Stimulated activated CD8-positive, alpha-beta memory T cell treated with anti-CD3 and anti-CD28 coated beads, Interleukin-15, amount 100 ng/mL, for 48 hours (primary cell): Measurements from ENCODE around the gene ME1.
"Not testable (repeated sequence)": the region's sequence is repeated elsewhere in the genome, so short reads cannot be mapped to it uniquely, and the experiment has no call there.

Source experiments
- DNase-seq, 2 donors: peaks; one replicate each; pipeline ENCODE4 v3.0.0-alpha.2; 2020; ENCODE audit warnings: low read depth in 2 of 2

The ME1 gene

DNA sequence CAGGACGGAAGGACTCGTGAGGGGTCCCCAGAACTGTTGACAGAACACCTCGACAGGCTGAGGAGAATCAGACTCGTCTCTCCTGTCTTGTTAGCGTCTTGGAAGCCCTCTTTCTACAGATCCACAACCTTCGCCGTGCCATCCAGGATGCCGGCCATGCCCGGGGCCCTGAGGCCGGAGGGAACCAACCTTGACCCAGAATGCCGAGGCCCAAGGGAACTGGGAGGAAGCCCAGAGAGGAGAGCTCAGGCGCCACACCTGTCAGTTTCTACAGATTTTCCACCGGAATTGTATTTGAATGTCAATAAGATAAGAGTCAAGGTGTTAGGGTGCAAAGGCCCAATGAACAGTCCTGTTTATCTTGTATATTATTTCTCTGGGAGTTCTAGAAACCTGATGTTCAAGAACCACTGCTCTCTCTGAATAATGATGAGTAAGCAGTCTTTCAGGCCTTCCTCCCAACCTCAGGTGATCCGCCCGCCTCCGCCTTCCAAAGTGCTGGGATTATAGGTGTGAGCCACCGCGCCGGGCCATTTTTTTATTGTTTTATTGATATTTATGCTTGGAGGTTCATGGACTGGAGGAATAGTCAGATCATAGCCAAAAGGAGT lies 799 bp upstream of the ME1 start:
- DNase-seq, result no peak

GRCh38 chr6:83429857-83430610 lies 817 bp downstream of the ME1 start:
- DNase-seq, result no peak

DNA sequence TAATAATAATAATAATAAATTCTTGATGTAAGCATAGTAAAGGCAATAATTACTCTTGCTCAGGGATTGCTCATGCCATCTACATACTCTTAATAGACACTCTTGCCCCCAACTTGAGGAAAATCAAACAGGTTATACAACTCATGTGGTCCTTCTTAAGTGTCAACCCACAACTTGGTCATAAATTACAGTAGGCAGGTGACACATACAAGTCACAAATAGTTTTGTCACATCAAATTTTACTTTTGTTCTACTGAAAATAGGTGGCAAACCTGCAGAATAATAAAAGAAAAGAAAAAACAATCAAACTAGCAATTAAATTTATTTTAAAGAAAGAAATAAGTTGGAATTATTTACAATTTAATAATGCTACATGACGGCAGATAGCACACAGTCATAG lies 1.6 kb downstream of the ME1 start:
- DNase-seq, result no peak

GRCh38 chr6:83424392-83425018 lies 6.3 kb downstream of the ME1 start:
- DNase-seq, result no peak

- no peak for DNase-seq
Observed at GRCh38 chr6:83417880-83418663, 12.8 kb downstream of the ME1 start.

GRCh38 chr6:83413068-83413467 lies 17.8 kb downstream of the ME1 start:
- no peak for DNase-seq

- no peak for DNase-seq
Observed at GRCh38 chr6:83411731-83412130, 19.1 kb downstream of the ME1 start.

DNA sequence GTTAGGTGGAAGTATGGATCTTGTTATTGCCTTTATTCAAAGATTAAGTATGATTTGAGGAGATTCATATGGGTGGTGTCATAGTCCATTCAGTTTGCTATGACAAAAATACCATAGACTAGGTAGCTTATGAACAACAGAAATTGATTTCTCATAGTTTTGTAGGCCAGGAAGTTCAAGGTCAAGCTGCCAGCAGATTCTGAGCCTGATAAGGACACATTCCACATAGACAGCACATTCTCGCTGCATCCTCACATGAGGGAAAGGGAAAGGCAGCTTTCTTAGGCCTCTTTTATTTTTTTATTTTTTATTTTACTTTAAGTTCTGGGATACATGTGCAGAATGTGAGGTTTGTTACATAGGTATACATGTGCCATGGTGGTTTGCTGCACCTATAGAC lies 27.7 kb downstream of the ME1 start:
- DNase-seq, result no peak

GRCh38 chr6:83389606-83390005 lies 41.2 kb downstream of the ME1 start:
- no peak for DNase-seq

- DNase-seq, result no peak
Observed at GRCh38 chr6:83385473-83385872, 45.4 kb downstream of the ME1 start.

- no peak for DNase-seq
Observed at GRCh38 chr6:83384751-83385150, 46.1 kb downstream of the ME1 start.

DNA sequence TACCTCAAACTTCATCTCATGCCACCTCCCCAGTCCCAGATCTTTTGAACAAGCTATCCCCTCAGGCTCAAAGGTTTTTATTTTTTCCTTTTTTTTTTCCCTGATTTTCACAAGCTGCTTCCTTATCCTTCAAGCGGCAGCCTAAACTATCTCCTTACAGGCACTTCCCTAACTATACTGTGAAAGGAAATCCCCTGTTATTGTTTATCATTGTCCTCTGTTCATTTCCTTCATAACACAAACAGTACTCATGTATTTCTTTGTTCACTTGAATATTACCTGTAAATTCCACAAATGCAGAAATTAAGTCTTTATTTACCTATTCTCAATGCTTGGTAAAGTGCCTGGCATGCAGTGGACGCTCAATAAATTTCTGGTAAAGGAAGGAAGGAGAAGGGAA lies 48.9 kb downstream of the ME1 start:
- no peak for DNase-seq

- no peak for DNase-seq
Observed at GRCh38 chr6:83378621-83379388, 52.0 kb downstream of the ME1 start.

DNA sequence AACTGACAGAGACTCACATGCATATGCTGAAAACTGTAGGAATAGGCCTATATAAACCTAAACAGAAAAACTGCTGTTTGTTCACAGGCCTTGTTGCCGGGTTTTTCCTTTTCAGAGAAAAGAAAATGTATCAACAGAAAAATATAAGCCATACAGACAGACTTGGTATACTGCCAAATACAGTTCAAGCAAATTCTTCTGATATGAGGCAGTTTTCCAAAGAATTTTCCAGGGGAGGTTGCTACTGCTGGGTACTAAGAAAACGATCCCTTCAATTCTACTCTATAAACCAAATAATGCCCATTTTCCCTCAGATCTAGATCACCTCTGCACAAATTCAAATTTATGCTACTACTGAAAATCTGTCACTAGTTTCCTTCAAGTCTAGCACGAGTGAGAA lies 59.4 kb downstream of the ME1 start:
- no peak for DNase-seq

GRCh38 chr6:83370567-83370966 lies 60.3 kb downstream of the ME1 start:
- no peak for DNase-seq

- DNase-seq, result no peak
Observed at GRCh38 chr6:83369692-83370091, 61.2 kb downstream of the ME1 start.

GRCh38 chr6:83368577-83368976 lies 62.3 kb downstream of the ME1 start:
- no peak for DNase-seq

GRCh38 chr6:83367104-83367503 lies 63.7 kb downstream of the ME1 start:
- DNase-seq, result no peak

GRCh38 chr6:83365931-83366330 lies 64.9 kb downstream of the ME1 start:
- no peak for DNase-seq

DNA sequence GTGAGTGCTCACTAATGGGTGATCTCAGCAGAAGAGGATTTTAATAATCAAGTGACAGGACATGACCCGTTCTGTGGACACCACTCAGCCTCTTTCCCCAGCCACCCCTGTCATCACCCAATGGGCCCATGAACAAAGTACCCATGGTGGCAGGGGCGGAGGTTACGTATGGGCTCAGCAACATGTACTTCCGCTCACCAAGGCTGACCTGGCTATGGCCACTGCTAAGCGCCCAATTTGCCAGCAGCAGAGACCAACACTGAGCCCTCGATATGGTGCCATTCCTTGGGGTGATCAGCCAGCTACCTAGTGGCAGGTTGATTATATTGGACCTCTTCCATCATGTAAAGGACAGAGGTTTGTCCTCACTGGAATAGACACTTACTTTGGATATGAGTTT lies 68.5 kb downstream of the ME1 start:
- DNase-seq, result not testable (repeated sequence)

DNA sequence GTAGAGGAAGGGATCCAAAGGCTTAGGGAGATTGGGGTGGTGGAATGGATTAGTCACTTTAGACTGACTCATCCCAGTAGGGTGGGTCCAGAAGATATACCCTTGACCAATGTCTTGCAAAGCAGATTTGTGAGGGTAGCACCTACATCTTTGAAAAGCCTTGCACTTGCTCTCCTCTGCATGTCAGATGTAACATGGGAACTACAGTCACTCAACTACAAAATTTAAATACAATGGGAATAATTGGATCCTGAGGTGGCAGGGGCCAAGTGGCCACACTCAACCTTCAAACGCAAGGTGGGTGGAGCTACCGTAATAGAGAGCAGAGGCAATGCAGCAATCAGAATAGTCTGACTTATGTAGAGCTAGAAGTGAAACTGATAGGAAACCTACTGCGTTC lies 71.2 kb downstream of the ME1 start:
- DNase-seq, result no peak

GRCh38 chr6:83354747-83355146 lies 76.1 kb downstream of the ME1 start:
- DNase-seq, result no peak
